PFSK-1 (cell line): Measurements from ENCODE around the gene OAS1.

ENCODE experiments used
- FOXP2 ChIP-seq: optimal IDR thresholded peaks from 2 replicates; pipeline ENCODE3; 2011; ENCODE audit warnings: borderline replicate concordance, control low read depth, inconsistent platforms; ENCODE audit not compliant: insufficient read depth; ENCODE audit errors: extremely low read length, extremely low read depth
- POLR2AphosphoS5 ChIP-seq: IDR thresholded peaks from 2 replicates; pipeline ENCODE4 v1.6.1; 2012; ENCODE audit warnings: low read depth, mild to moderate bottlenecking, control low read depth, low read length, moderate library complexity
- REST ChIP-seq, 2 experiments: IDR thresholded peaks; 2 replicates each; pipeline versions ENCODE4 v1.6.1 to v1.8.0; 2011 to 2012; ENCODE audit warnings: low read depth in 2 of 2, low read length in 2 of 2, control low read depth in 1 of 2, inconsistent platforms in 1 of 2, mild to moderate bottlenecking in 1 of 2, moderate library complexity in 1 of 2; ENCODE audit not compliant: insufficient read depth in 1 of 2
- SIN3A ChIP-seq: IDR thresholded peaks from 2 replicates; pipeline ENCODE4 v1.6.1; 2012; ENCODE audit warnings: mild to moderate bottlenecking, low read length, moderate library complexity, borderline replicate concordance; ENCODE audit not compliant: insufficient read depth
- TAF1 ChIP-seq: IDR thresholded peaks from 2 replicates; pipeline ENCODE4 v1.6.1; 2012; ENCODE audit warnings: low read length, control low read depth, borderline replicate concordance; ENCODE audit not compliant: insufficient read depth

The OAS1 gene

GRCh38 chr12:112948806-112949205, 42.0 kb downstream of the OAS1 start:
- TF ChIP-seq SIN3A (no peak), REST (IDR thresholded peaks at IDR 0.05; ENCODE audit: insufficient read depth in 1 of 2, low read depth in 2 of 2, low read length in 2 of 2) (no peak), POLR2AphosphoS5 (no peak), TAF1 (no peak), FOXP2 (no peak)

- TF ChIP-seq FOXP2 = no peak
- TF ChIP-seq REST (IDR thresholded peaks at IDR 0.05; ENCODE audit: insufficient read depth in 1 of 2, low read depth in 2 of 2, low read length in 2 of 2) = no peak
- no peak for TF ChIP-seq POLR2AphosphoS5
- no peak for TF ChIP-seq TAF1
- no peak for TF ChIP-seq SIN3A
These were observed 43.9 kb downstream of the OAS1 start for GRCh38 chr12:112950701-112951100.

- TF ChIP-seq POLR2AphosphoS5 (no peak), SIN3A (no peak), FOXP2 (no peak), TAF1 (no peak), REST (IDR thresholded peaks at IDR 0.05; ENCODE audit: insufficient read depth in 1 of 2, low read depth in 2 of 2, low read length in 2 of 2) (no peak)
These were observed 54.3 kb downstream of the OAS1 start for GRCh38 chr12:112961074-112961473.

GRCh38 chr12:112961536-112961935, 54.8 kb downstream of the OAS1 start:
- no peak for TF ChIP-seq TAF1
- TF ChIP-seq SIN3A = no peak
- no peak for TF ChIP-seq REST (IDR thresholded peaks at IDR 0.05; ENCODE audit: insufficient read depth in 1 of 2, low read depth in 2 of 2, low read length in 2 of 2)

- TF ChIP-seq POLR2AphosphoS5 (no peak), SIN3A (no peak), REST (IDR thresholded peaks at IDR 0.05; ENCODE audit: insufficient read depth in 1 of 2, low read depth in 2 of 2, low read length in 2 of 2) (no peak), FOXP2 (no peak)
These were observed 55.8 kb downstream of the OAS1 start for GRCh38 chr12:112962561-112962960.
